HepG2 (cell line): ENCODE measurements around the gene ERFL. TPM values are rescaled to one million over a fixed set of nuclear protein-coding genes. Genes with fewer than 3 reads are reported as not detected.

Experiments
- KDM2A ChIP-seq: sonication (generic); formaldehyde crosslinking; IDR thresholded peaks from 2 replicates; pipeline ENCODE4 v1.4.0; 2020; ENCODE audit warnings: low read depth, missing genetic modification reagents, borderline replicate concordance
- KIAA2018 ChIP-seq: sonication (generic); formaldehyde crosslinking; IDR thresholded peaks from 2 replicates; pipeline ENCODE4 v1.5.0; 2020; ENCODE audit warnings: mild to moderate bottlenecking, missing genetic modification reagents, borderline replicate concordance
- PHF5A ChIP-seq: IDR thresholded peaks from one replicate; pipeline ENCODE4 v1.6.1; 2018; ENCODE audit warnings: low read depth, missing genetic modification reagents; ENCODE audit not compliant: unreplicated experiment
- RBM22 ChIP-seq: fragments of 200-400 bp; formaldehyde crosslinking; optimal IDR thresholded peaks from 2 replicates; pipeline ENCODE3; 2017; ENCODE audit warnings: mild to moderate bottlenecking, low read length, moderate library complexity
- SMARCC2 ChIP-seq: fragments of 450-650 bp; IDR thresholded peaks from 2 replicates; pipeline ENCODE4 v1.6.1; 2017; ENCODE audit warnings: antibody characterized with exemption, mild to moderate bottlenecking
- TBX2 ChIP-seq: sonication (generic); formaldehyde crosslinking; IDR thresholded peaks from 2 replicates; pipeline ENCODE4 v1.5.0; 2020; ENCODE audit warnings: missing genetic modification reagents, mild to moderate bottlenecking, borderline replicate concordance
- THYN1 ChIP-seq: sonication (generic); formaldehyde crosslinking; IDR thresholded peaks from 2 replicates; pipeline ENCODE4 v1.8.1; 2023; ENCODE audit warnings: low read depth, mild to moderate bottlenecking, moderate library complexity, missing genetic modification reagents, borderline replicate concordance
- ZBTB7B ChIP-seq: sonication (generic); formaldehyde crosslinking; IDR thresholded peaks from 2 replicates; pipeline ENCODE4 v1.4.0; 2020; ENCODE audit warnings: missing genetic modification reagents
- ZNF138 ChIP-seq: sonication (generic); formaldehyde crosslinking; IDR thresholded peaks from 2 replicates; pipeline ENCODE4 v1.5.0; 2020; ENCODE audit warnings: mild to moderate bottlenecking, low read depth, missing genetic modification reagents
- ZNF234 ChIP-seq: sonication (generic); formaldehyde crosslinking; conservative IDR thresholded peaks from 2 replicates; pipeline ENCODE4 v1.5.1; 2020; ENCODE audit warnings: mild to moderate bottlenecking, missing genetic modification reagents
- ZNF879 ChIP-seq: sonication (generic); formaldehyde crosslinking; IDR thresholded peaks from 2 replicates; pipeline ENCODE4 v1.8.1; 2023; ENCODE audit warnings: missing genetic modification reagents
- polyA plus RNA-seq, 8 experiments: library from polyadenylated mRNA; depleted of rRNA in 3 of 8; stranded (reverse) in 7 of 8; unstranded in 1 of 8; fragments of >200 nt; fragmentation: Illumina TruSeq in 4 of 8; extraction: Trizol in 4 of 8; gene quantifications; 2 replicates each; pipeline versions ENCODE4 v1.2.1 to v1.2.3, GENCODE V29; 2011 to 2016; ENCODE audit warnings: low read depth in 4 of 8, missing spikeins in 1 of 8, mixed read lengths in 1 of 8; ENCODE audit not compliant: insufficient read depth in 1 of 8
- total RNA-seq, 5 experiments: library from RNA; depleted of rRNA; stranded (reverse); fragments of >200 nt; fragmentation: Illumina TruSeq; extraction: Trizol; gene quantifications; 2 replicates each; pipeline ENCODE4 v1.2.3, GENCODE V29; 2016; ENCODE audit warnings: low read depth in 1 of 5
- TF ChIP-seq, protein P1 (sequence below): sonication (generic); formaldehyde crosslinking; IDR thresholded peaks from 2 replicates; pipeline ENCODE4 v1.5.1; 2020; ENCODE audit warnings: missing genetic modification reagents, mild to moderate bottlenecking, borderline replicate concordance
- TF ChIP-seq, protein P2 (sequence below): sonication (generic); formaldehyde crosslinking; IDR thresholded peaks from 2 replicates; pipeline ENCODE4 v1.8.0; 2022; ENCODE audit warnings: missing genetic modification reagents, mild to moderate bottlenecking, inconsistent platforms, borderline replicate concordance
- TF ChIP-seq, protein P3 (sequence below): sonication (generic); formaldehyde crosslinking; IDR thresholded peaks from 2 replicates; pipeline ENCODE4 v1.5.0; 2020; ENCODE audit warnings: mild to moderate bottlenecking, missing genetic modification reagents

The ERFL gene
- total and polyA plus RNA-seq, 2 of the 13 experiments (the other 11 are each of a cell fraction or from before 2014, with no cell fraction given): not detected

DNA sequence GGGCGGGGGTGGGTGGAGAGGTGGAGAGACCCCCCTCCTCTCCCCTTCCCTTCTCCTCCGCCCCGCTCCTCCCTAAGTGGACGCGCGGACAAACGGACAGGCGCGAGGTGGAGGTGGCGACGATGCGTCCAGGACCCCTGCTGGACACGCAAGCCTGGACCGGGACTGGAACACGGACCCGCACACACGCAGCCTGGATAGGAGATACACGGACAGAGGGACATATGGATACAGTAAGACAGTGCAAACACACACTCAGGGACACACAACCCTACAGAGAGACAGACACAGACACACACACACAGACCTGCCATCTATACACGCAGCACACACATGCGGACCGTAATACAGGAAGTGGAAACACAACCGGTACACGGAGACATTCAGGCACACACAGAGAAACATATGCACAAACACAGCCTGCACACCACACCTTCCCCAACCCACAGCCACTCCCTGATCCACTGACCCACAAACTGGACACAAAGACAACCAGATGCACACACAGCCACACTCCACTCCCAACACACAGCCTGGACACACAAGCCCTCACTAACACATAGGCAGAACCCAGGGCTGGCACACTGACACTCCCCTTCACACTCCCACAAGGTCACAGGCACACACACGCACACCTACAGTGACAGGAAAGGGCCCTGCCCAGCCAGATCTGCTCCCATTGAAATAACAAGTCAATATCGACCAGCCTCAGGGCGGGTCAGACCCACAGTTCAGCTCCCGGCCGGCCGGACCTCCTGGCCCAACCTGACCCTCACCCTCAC is 696 bp upstream of the ERFL start (continued):
- TF ChIP-seq KIAA2018 (CRISPR knock-in tag): no peak
- TF ChIP-seq PHF5A (CRISPR knock-in tag): no peak
- TF ChIP-seq, protein P1, sequence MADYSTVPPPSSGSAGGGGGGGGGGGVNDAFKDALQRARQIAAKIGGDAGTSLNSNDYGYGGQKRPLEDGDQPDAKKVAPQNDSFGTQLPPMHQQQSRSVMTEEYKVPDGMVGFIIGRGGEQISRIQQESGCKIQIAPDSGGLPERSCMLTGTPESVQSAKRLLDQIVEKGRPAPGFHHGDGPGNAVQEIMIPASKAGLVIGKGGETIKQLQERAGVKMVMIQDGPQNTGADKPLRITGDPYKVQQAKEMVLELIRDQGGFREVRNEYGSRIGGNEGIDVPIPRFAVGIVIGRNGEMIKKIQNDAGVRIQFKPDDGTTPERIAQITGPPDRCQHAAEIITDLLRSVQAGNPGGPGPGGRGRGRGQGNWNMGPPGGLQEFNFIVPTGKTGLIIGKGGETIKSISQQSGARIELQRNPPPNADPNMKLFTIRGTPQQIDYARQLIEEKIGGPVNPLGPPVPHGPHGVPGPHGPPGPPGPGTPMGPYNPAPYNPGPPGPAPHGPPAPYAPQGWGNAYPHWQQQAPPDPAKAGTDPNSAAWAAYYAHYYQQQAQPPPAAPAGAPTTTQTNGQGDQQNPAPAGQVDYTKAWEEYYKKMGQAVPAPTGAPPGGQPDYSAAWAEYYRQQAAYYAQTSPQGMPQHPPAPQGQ (CRISPR knock-in tag): no peak
- no peak for TF ChIP-seq KDM2A
- no peak for TF ChIP-seq RBM22
- TF ChIP-seq THYN1 (CRISPR knock-in tag): no peak
- TF ChIP-seq, protein P2, sequence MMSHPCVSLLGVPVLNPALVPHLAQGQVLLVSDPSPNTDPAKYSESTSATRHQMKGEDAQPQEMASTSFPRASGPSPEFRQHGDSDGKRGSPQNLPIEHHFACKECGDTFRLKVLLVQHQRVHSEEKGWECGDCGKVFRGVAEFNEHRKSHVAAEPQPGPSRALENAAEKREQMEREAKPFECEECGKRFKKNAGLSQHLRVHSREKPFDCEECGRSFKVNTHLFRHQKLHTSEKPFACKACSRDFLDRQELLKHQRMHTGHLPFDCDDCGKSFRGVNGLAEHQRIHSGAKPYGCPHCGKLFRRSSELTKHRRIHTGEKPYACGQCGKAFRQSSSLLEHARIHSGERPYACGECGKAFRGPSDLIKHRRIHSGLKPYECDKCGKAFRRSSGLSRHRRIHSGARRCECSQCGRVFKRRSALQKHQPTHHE: no peak
- TF ChIP-seq ZNF234 (CRISPR knock-in tag): no peak
- TF ChIP-seq ZNF879 (CRISPR knock-in tag): no peak
- no peak for TF ChIP-seq ZBTB7B (CRISPR knock-in tag)
- no peak for TF ChIP-seq SMARCC2
- no peak for TF ChIP-seq ZNF138 (CRISPR knock-in tag)
- TF ChIP-seq TBX2 (CRISPR knock-in tag): no peak
- TF ChIP-seq, protein P3, sequence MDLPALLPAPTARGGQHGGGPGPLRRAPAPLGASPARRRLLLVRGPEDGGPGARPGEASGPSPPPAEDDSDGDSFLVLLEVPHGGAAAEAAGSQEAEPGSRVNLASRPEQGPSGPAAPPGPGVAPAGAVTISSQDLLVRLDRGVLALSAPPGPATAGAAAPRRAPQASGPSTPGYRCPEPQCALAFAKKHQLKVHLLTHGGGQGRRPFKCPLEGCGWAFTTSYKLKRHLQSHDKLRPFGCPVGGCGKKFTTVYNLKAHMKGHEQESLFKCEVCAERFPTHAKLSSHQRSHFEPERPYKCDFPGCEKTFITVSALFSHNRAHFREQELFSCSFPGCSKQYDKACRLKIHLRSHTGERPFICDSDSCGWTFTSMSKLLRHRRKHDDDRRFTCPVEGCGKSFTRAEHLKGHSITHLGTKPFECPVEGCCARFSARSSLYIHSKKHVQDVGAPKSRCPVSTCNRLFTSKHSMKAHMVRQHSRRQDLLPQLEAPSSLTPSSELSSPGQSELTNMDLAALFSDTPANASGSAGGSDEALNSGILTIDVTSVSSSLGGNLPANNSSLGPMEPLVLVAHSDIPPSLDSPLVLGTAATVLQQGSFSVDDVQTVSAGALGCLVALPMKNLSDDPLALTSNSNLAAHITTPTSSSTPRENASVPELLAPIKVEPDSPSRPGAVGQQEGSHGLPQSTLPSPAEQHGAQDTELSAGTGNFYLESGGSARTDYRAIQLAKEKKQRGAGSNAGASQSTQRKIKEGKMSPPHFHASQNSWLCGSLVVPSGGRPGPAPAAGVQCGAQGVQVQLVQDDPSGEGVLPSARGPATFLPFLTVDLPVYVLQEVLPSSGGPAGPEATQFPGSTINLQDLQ (CRISPR knock-in tag): no peak
